ENCODE results near the gene MRPS16. TPM values are rescaled to one million over a fixed set of nuclear protein-coding genes. Genes with fewer than 3 reads are reported as not detected.
A peak's percentile ranks its signal among the peaks of the same experiment; 100 is the strongest.
"Not testable (repeated sequence)": the region's sequence is repeated elsewhere in the genome, so short reads cannot be mapped to it uniquely, and the experiment has no call there.

The MRPS16 gene
- 72.6 TPM for polyA plus RNA-seq (2012; ENCODE audit: missing spikeins)

DNA sequence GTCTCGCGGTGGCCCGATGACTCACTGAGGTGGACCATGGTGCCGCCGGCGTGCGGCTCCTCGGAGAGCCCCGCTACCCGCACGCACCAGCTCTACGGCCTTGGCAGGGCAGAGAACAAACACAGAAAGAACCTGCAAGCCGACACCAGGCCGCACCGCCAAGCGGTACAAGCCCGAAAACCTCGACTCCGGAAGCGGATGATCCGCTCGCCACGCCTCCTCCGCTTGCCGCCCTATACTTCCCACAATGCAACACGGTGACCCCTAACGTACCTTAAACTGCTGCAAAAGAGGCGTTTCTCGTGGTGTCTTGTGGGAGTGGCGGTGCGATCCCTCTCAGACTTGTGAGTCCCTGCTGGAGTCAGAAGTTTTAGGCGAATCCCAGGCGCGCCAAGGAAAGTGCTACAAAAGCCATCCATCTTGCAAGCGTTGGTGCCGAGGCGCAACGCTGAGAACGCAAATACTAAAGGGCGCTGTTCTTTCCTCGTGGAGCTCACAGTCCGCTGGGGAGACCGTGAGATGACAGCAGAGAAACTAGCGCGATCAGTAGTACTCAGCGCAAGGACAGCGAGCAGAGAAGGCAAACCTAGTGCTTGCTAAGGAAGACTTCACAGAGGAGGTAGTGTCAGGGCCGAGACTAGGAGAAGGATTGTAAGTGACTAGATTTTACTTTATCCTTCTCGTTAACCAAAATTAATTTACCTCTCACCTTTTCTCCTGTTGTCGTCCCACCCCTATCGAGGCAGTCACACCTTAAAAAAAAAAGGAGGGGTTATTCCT, at the start of gene MRPS16:
MRPS16 (minus strand) TSS at position 200 of the 780 bp plus-strand sequence; CDS start at position 38, 162 bp downstream.
- DNase-seq (ENCODE audit: insufficient read length) (peak; percentile 71), FAIRE-seq (peak; percentile 97)
- peak; percentile 97 for TF ChIP-seq POLR2AphosphoS5 (IDR thresholded peaks at IDR 0.05; ENCODE audit: low read depth, low read length)
- peak; percentile 97 for TF ChIP-seq POLR2A (IDR thresholded peaks at IDR 0.05; ENCODE audit: low read depth, low read length)
- TF ChIP-seq TAF1 (IDR thresholded peaks at IDR 0.05; ENCODE audit: borderline replicate concordance, low read depth, low read length) = peak; percentile 76

DNA sequence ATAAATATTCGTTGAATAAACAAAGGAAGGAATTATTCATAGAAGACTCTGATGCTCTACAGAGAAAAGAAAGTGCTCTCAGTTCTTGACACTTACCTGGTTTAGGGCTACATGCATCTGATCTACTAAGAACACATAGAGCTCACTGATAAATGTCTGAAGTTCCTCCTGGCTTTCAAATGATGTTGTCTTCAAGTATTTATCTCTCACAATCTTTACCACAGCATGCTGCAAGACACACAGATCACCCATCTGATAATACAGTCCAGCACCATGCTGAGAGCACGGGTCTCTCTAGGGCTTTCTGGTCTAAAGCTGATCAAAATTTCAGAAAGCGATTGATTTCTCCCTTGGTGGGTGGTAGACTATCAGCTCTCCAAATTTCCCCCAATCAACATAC, 44.5 kb upstream of the MRPS16 start:
- TF ChIP-seq POLR2AphosphoS5 (IDR thresholded peaks at IDR 0.05; ENCODE audit: low read depth, low read length) (no peak), POLR2A (IDR thresholded peaks at IDR 0.05; ENCODE audit: low read depth, low read length) (no peak), TAF1 (IDR thresholded peaks at IDR 0.05; ENCODE audit: borderline replicate concordance, low read depth, low read length) (no peak)
- DNase-seq (ENCODE audit: insufficient read length) (no peak), FAIRE-seq (no peak)

GRCh38 chr10:73293461-73293860, 41.0 kb upstream of the MRPS16 start:
- FAIRE-seq (no peak), DNase-seq (ENCODE audit: insufficient read length) (no peak)
- TF ChIP-seq POLR2A (IDR thresholded peaks at IDR 0.05; ENCODE audit: low read depth, low read length) = no peak
- TF ChIP-seq TAF1 (IDR thresholded peaks at IDR 0.05; ENCODE audit: borderline replicate concordance, low read depth, low read length) = no peak
- TF ChIP-seq POLR2AphosphoS5 (IDR thresholded peaks at IDR 0.05; ENCODE audit: low read depth, low read length) = no peak

- TF ChIP-seq TAF1 (IDR thresholded peaks at IDR 0.05; ENCODE audit: borderline replicate concordance, low read depth, low read length) = no peak
- TF ChIP-seq POLR2A (IDR thresholded peaks at IDR 0.05; ENCODE audit: low read depth, low read length) = no peak
- no peak for TF ChIP-seq POLR2AphosphoS5 (IDR thresholded peaks at IDR 0.05; ENCODE audit: low read depth, low read length)
- DNase-seq (ENCODE audit: insufficient read length) (no peak), FAIRE-seq (no peak)
Measured at GRCh38 chr10:73289958-73290357, 37.5 kb upstream of the MRPS16 start.

DNA sequence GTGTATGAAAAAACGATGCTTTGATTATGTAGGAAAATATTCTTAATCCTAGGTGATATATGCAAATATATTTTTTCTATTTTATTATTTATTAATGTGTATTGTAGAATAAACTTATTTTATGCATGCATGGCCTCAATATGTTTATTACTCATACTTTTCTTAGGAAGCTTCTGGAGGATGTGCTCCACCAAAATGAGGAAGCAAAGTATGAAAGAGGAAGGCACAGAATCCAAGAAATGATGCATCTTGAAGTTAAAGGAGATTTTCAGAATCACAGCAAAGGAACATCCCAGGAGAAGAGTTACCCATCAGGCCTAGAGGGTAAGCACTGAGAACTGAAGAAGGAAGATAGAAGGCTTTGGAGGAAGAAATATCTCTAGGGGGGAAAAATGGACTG, 35.0 kb upstream of the MRPS16 start:
- TF ChIP-seq POLR2A (IDR thresholded peaks at IDR 0.05; ENCODE audit: low read depth, low read length) (no peak), POLR2AphosphoS5 (IDR thresholded peaks at IDR 0.05; ENCODE audit: low read depth, low read length) (no peak), TAF1 (IDR thresholded peaks at IDR 0.05; ENCODE audit: borderline replicate concordance, low read depth, low read length) (no peak)
- DNase-seq (ENCODE audit: insufficient read length) (no peak), FAIRE-seq (no peak)

DNA sequence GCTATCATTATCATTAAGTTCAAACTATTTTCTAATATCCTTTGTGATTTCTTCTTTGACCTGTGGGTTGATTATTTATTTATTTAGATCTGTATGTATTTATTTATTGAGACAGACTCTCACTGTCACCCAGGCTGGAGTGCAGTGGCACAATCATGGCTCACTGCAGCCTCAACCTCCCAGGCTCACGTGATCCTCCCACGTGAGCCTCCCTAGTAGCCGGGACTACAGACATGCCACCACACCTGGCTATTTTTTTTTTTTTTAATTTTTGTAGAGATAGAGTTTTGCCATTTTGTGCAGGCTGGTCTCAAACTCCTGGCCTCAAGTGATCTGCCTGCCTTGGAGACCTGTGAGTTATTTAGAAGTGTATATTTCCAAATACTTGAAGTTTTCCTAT, 28.7 kb upstream of the MRPS16 start:
- FAIRE-seq (no peak), DNase-seq (ENCODE audit: insufficient read length) (no peak)
- TF ChIP-seq POLR2AphosphoS5 (IDR thresholded peaks at IDR 0.05; ENCODE audit: low read depth, low read length) (no peak), TAF1 (IDR thresholded peaks at IDR 0.05; ENCODE audit: borderline replicate concordance, low read depth, low read length) (no peak), POLR2A (IDR thresholded peaks at IDR 0.05; ENCODE audit: low read depth, low read length) (no peak)

- DNase-seq (ENCODE audit: insufficient read length) (no peak), FAIRE-seq (no peak)
- TF ChIP-seq TAF1 (IDR thresholded peaks at IDR 0.05; ENCODE audit: borderline replicate concordance, low read depth, low read length) (no peak), POLR2A (IDR thresholded peaks at IDR 0.05; ENCODE audit: low read depth, low read length) (no peak), POLR2AphosphoS5 (IDR thresholded peaks at IDR 0.05; ENCODE audit: low read depth, low read length) (no peak)
Measured at GRCh38 chr10:73264423-73264822, 12.0 kb upstream of the MRPS16 start.

DNA sequence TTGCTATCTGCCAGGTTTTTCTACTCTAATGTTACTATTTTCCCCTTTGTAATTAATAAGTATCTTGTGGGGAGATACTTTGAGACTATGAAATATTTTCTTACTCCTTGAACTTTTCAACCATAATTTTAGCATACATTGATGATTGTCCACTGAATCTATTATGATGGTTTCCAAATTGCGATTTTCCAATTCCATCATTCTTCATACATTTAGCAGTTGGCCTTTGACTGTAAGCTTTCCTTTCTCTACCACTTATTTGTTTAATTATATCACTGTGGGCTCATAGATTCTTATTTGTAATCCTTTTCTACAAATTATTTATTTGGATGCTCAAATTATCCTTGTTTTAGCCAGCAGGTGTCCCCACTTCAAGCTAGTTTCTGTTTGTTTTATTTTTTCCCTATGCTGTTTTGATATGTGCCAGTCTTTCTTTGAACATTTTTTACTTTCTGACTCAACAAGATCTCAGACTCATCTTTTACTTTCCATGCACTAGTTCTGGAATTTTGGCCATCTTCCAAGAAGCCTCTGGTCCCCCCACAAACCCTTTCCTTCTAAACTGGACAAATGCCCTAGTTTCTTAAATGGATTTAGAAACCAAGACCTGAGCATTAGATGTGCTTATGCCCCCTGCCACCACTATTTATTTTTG, 11.4 kb upstream of the MRPS16 start:
- no peak for TF ChIP-seq POLR2AphosphoS5 (IDR thresholded peaks at IDR 0.05; ENCODE audit: low read depth, low read length)
- TF ChIP-seq TAF1 (IDR thresholded peaks at IDR 0.05; ENCODE audit: borderline replicate concordance, low read depth, low read length) = no peak
- TF ChIP-seq POLR2A (IDR thresholded peaks at IDR 0.05; ENCODE audit: low read depth, low read length) = no peak
- DNase-seq (ENCODE audit: insufficient read length) (no peak), FAIRE-seq (no peak)

DNA sequence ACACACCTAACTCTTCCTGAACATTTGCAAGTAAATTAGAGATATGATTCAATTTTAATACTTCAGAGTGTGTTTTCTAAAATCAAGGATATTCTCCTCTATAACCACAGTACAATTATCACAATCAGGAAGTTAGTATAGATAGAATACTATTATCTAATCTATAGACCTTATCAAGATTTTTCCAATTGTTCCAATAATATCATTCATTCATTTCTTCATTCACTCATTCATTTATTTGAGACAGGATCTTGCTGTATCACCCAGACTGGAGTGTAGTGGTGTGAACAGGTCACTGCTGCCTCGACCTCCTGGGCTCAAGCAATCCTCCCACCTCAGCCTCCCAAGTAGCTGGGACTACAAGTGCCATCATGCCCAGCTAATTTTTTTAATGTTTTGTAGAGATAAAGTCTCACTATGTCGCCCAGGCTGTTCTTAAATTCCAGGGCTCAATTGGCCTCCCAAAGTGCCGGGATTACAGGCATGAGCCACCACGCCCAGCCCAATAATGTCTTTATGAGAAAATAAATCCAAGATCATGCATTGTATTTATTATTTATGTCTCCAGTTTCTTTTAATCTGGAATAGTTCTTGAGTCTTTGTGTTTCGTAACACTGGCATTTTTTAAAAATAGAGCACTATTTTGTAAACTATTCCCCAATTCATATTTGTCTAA, 10.6 kb upstream of the MRPS16 start:
- DNase-seq (ENCODE audit: insufficient read length) (no peak), FAIRE-seq (no peak)
- TF ChIP-seq POLR2AphosphoS5 (IDR thresholded peaks at IDR 0.05; ENCODE audit: low read depth, low read length) = no peak
- TF ChIP-seq TAF1 (IDR thresholded peaks at IDR 0.05; ENCODE audit: borderline replicate concordance, low read depth, low read length) = no peak

DNA sequence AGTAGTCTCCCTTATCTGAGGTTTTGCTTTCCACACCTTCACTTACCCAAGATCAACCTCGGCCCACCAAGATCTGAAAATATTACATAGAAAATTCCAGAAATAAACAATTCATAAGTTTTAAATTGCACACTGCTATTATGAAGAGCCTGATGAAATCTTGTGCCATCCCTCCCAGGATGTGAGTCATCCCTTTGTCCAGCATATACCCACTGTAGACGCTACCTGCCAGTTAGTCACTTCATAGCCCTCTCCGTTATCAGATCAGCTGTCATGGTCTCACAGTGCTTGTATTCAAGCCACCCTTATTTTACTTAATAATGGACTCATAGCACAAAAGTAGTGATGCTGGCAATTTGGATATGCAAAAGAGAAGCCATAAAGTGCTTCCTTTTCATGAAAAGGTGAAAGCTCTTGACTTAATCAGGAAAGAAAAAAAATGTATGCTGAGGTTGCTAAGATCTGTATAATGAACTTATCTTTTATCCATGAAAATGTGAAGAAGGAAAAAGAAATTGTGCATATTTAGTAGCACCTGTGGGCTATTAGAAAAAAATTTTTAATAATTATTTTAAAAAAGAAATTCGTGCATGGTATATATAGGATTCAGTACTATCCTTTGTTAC, 9.8 kb upstream of the MRPS16 start:
- no peak for FAIRE-seq
- DNase-seq (ENCODE audit: insufficient read length) = no peak
- TF ChIP-seq POLR2A (IDR thresholded peaks at IDR 0.05; ENCODE audit: low read depth, low read length) (no peak), TAF1 (IDR thresholded peaks at IDR 0.05; ENCODE audit: borderline replicate concordance, low read depth, low read length) (no peak), POLR2AphosphoS5 (IDR thresholded peaks at IDR 0.05; ENCODE audit: low read depth, low read length) (no peak)

- no peak for DNase-seq (ENCODE audit: insufficient read length)
- no peak for FAIRE-seq
- TF ChIP-seq TAF1 (IDR thresholded peaks at IDR 0.05; ENCODE audit: borderline replicate concordance, low read depth, low read length) (no peak), POLR2A (IDR thresholded peaks at IDR 0.05; ENCODE audit: low read depth, low read length) (no peak), POLR2AphosphoS5 (IDR thresholded peaks at IDR 0.05; ENCODE audit: low read depth, low read length) (no peak)
Measured at GRCh38 chr10:73261362-73261995, 9.0 kb upstream of the MRPS16 start.

- not testable (repeated sequence) for FAIRE-seq; DNase-seq (ENCODE audit: insufficient read length)
Measured at GRCh38 chr10:73258612-73259011, 6.2 kb upstream of the MRPS16 start.

All from GM12892 (cell line).